Spleen (tissue), 7 donors: ENCODE data around the gene SHISA6.

Source experiments
- CTCF ChIP-seq, 11 experiments: fragments of 200-600 bp in 7 of 11; fragments of 450-650 bp in 4 of 11; sonication (generic) in 4 of 11; IDR thresholded peaks in 8 of 11; conservative IDR thresholded peaks in 3 of 11; 1 replicate in 7 of 11; 2 replicates in 4 of 11; pipeline versions ENCODE4 v1.4.0 to v1.8.0; 2016 to 2021; ENCODE audit warnings: antibody characterized with exemption in 11 of 11, inconsistent platforms in 4 of 11, mild to moderate bottlenecking in 1 of 11
- POLR2A ChIP-seq, 3 donors: fragments of 450-650 bp; IDR thresholded peaks; one replicate each; pipeline ENCODE4 v1.5.1; 2017; ENCODE audit warnings: antibody characterized with exemption in 3 of 3, mild to moderate bottlenecking in 1 of 3
- POLR2AphosphoS5 ChIP-seq, 3 donors: sonication (generic); formaldehyde crosslinking; IDR thresholded peaks; one replicate each; pipeline ENCODE4 v1.5.1; 2017; ENCODE audit warnings: antibody characterized with exemption in 3 of 3
- donor health status: DM: no; HTN: no; CAD: no; lungs with moderate emphysema.
- donor health status: DM: no; HTN: no; CAD: no.
- donor health status: DM: no; HTN: no; CAD: no.

GRCh38 chr17:11242411-11242810, 1.4 kb downstream of the SHISA6 start:
- TF ChIP-seq CTCF (IDR thresholded peaks at IDR 0.05 in 8 of 11, conservative IDR thresholded peaks at IDR 0.05 in 3 of 11) (no peak), POLR2A (IDR thresholded peaks at IDR 0.05) (no peak), POLR2AphosphoS5 (IDR thresholded peaks at IDR 0.05) (no peak)
